ENCODE measurements around the gene KRT86.
"Not testable (repeated sequence)": the region's sequence is repeated elsewhere in the genome, so short reads cannot be mapped to it uniquely, and the experiment has no call there.

DNA sequence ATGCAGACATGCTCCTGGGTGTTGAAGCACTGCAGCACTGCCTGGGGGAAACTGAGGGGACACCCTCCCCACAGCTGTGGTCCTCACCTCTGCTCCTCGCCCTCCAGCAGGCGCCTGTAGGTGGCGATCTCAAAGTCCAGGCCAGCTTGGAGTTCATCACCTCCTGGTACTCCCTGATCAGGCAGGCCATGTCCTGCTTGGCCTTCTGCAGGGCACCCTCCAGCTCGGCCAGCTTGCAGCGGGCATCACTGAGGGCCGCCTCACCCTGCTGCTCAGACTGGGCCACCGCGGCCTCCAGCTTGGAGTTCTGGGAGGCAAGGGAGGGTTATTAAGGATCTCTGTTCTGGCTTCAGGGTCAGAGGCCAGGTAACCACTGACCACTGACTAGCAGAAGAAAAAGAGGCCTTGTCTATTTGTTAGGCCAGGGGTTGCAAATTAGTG, 22.2 kb upstream of the KRT86 start:
- TF ChIP-seq, protein P1, sequence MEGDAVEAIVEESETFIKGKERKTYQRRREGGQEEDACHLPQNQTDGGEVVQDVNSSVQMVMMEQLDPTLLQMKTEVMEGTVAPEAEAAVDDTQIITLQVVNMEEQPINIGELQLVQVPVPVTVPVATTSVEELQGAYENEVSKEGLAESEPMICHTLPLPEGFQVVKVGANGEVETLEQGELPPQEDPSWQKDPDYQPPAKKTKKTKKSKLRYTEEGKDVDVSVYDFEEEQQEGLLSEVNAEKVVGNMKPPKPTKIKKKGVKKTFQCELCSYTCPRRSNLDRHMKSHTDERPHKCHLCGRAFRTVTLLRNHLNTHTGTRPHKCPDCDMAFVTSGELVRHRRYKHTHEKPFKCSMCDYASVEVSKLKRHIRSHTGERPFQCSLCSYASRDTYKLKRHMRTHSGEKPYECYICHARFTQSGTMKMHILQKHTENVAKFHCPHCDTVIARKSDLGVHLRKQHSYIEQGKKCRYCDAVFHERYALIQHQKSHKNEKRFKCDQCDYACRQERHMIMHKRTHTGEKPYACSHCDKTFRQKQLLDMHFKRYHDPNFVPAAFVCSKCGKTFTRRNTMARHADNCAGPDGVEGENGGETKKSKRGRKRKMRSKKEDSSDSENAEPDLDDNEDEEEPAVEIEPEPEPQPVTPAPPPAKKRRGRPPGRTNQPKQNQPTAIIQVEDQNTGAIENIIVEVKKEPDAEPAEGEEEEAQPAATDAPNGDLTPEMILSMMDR (IDR thresholded peaks at IDR 0.05) = not testable (repeated sequence)
- not testable (repeated sequence) for TF ChIP-seq EP300 (IDR thresholded peaks at IDR 0.05; ENCODE audit: low read depth); POLR2A (IDR thresholded peaks at IDR 0.05)

All from transverse colon (tissue), 3 donors.